T47D (cell line): ENCODE measurements around the gene MED16.

Experiments
- DNase-seq, 2 experiments: peaks; one replicate each; pipeline versions ENCODE4 v3.0.0 to v3.0.0-alpha.2; 2011 to 2012; ENCODE audit warnings: low read depth in 1 of 2, low spot score in 1 of 2
- JUND ChIP-seq: IDR thresholded peaks from 2 replicates; pipeline ENCODE4 v1.6.1; 2012; ENCODE audit warnings: low read depth
- in situ Hi-C: cut with HindIII; loops from 2 replicates; pipeline ENCODE4 v1.10.0; 2016; ENCODE audit warnings: low sequenced_read_pairs, low pct_unique_long_range_greater_than_20kb

The MED16 gene

DNA sequence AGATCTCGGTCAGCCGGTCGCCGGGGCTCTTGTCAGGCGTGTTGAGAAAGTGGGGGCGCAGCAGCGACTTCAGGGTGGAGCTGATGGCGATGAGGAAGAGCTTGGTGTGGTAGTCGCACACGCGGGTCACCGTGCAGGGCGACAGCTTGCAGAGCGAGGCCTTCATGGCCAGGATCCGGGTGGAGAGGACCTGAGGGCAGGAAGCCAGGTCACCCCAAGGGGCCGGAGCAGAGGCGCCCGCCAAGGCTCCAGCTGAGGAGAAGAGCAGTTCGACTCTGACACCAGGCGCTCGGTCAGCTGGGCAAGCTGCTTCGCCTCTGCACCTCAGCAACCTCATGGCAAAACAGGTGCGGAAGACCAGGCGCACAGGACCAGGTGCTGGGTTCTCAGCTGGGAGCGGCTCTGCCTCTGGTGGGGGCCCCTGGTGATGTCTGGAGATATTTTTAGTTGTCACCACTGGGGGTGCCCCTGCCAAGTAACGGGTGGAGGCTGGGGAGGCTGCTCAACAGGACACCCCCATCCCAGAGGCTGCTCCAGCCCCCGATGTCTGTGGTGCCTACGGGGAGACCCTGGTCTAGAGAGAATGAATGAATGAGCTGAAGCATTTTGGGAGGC, 17.6 kb downstream of the MED16 start:
- no peak for DNase-seq
- in situ Hi-C loops: no loop called here
- no peak for TF ChIP-seq JUND

GRCh38 chr19:873561-874041, 19.4 kb downstream of the MED16 start:
- no peak for TF ChIP-seq JUND
- DNase-seq: no peak
- in situ Hi-C loops: no loop called here

DNA sequence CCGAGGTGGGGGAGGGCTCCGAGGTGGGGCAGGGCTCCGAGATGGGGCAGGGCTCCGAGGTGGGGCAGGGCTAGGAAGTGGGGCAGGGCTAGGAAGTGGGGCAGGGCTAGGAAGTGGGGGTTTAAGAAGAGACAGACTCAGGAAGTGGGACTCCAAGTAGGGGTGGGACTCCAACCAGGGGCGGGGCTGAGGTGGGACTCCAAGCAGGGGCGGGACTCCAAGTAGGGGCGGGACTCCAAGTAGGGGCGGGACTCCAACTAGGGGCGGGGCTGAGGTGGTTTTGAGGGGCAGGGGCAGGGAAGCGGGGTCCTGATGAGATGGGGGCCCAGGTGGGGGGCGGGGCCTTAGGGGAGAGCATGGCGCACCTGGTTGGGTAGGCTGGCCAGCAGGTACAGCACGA, 19.9 kb downstream of the MED16 start:
- TF ChIP-seq JUND: no peak
- DNase-seq: peak in 1 of 2 experiments; percentile 53
- in situ Hi-C loops: no loop called here

DNA sequence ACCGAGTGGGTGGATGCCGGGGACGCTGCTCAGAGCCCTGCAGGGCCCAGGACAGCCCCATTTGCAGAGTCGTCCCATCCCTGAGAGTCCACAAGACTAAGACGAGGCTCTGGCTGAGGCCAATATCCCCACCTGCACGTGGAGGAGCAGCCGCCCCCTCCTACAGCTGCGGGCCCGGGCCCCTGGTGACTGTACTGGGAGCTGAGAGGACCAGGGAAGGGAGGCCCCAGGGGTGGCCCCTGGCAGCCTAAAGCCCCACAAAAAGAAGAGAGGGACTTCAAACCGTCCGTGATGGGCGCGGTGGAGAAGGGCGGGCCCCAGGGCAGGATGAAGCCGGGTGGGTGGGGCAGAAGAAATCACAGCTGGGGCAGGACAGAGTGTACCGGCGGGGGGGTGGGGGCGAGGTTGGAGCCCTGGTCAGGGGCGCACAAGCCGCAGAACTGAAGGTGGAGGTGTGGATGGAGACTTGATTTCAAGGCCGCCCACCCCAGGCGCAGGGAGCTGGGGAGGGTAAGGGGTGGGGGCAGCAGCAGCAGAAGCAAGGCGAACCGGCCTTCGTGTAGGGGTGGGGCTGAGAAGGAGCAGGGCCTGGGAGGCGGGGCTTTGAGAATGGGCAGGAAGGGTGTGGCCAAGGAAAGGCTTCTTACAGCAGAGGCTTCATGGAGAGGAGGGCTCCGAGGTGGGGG, 20.6 kb downstream of the MED16 start:
- no peak for TF ChIP-seq JUND
- in situ Hi-C loops: no loop called here
- DNase-seq: peak in 1 of 2 experiments; percentile 60

- no peak for TF ChIP-seq JUND
- DNase-seq: no peak
- in situ Hi-C loops: no loop called here
Observed at GRCh38 chr19:871446-872265, 21.3 kb downstream of the MED16 start.

DNA sequence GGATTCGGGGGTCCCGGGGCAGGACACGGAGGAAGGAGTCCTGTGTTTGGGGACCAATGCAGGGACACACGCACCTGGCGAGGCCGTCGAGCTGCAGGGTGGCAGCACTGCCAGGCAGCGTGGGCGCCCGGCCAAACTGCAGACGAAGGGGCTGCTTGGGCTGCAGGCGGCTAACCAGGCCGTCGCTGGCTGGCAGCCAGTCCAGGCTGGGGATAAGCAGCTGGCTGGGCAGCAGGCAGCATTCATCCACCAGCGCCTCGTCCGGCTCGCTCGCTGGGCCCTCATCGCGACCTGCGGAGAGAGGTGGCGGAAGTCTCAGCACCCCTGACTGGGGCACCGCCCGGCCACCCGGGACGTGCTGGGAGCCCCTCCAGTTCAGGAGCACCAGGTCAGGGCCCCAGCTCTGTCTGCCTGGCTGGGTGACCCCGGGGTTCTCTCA, 22.0 kb downstream of the MED16 start:
- DNase-seq: no peak

DNA sequence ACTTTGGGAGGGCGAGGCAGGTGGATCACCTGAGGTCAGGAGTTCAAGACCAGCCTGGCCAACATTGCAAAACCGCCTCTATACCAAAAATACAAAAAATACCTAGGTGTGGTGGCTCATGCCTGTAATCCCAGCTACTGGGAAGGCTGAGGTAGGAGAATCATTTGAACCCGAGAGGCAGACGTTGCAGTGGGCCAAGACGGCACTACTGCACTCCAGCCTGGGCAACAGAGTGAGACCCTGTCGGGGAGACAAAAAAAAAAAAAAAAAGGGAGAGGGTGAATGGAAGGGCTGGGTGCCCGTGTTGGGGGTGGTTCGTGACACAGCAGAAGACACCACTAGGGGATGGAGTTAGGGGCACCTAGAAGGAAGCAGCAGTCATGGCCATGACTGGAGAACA, 22.7 kb downstream of the MED16 start:
- DNase-seq: no peak
- TF ChIP-seq JUND: no peak

More for the DNA sequence above, 22.0 kb downstream of the MED16 start:
- TF ChIP-seq JUND: no peak
- in situ Hi-C loops: no loop called here

GRCh38 chr19:869245-870177, 23.5 kb downstream of the MED16 start:
- no peak for TF ChIP-seq JUND
- in situ Hi-C loops: no loop called here
- DNase-seq: no peak

More for the DNA sequence above, 22.7 kb downstream of the MED16 start:
- in situ Hi-C loops: no loop called here

- in situ Hi-C loops: no loop called here
- TF ChIP-seq JUND: no peak
- DNase-seq: no peak
Observed at GRCh38 chr19:868458-869244, 24.3 kb downstream of the MED16 start.

DNA sequence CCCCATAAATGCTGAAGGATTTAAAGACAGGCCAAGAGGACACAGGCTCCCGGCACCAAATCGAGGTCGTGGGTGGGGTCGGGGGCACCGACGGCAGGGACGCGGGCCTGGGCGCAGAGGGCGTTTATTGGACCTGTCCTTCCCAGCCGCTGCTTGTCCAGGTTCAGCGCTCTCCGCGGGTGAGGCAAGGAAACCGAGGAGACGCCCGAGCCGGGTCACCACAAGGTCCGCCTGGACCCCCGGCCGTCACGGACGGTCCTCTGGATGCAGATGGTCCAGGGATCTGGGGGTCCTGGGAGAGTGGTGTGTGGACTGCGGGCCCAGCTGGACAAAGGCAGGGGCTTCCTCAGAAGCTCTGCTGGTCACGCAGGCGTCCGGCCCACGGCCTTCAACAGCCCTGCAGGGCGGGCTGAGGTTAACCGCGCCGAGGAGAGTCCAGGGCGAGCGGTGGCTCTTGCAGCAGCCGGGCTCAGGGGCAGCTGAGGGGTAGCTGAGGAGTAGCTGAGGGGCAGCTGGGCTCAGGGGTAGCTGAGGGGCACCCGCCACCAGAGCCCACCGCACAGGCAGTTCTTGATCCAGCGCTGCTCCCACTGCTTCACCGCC, 25.0 kb downstream of the MED16 start:
- no peak for DNase-seq
- in situ Hi-C loops: no loop called here
- TF ChIP-seq JUND: no peak

DNA sequence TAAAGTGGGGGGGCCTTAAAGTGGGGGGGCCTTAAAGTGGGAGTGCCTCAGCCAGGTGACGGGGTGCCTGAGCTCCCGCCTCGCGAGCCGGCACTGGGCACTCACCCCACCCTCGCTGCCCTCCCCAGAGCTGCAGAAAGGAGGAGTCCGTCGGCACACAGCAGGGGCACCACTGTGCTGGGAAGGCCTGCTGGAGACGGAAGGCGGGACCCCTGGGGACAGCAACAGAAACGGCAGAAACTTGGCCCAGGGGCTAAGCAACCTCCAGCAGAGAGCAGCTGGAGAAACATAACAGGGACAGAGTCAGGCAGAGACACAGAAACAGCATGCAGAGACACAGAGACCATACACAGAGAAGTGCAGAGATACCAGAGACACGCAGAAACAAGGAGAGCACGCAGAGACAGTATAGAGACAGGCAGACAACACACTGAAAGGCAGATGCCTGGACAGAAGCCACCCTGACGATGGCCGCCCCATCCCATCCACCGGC, 25.6 kb downstream of the MED16 start:
- TF ChIP-seq JUND: no peak
- in situ Hi-C loops: no loop called here
- DNase-seq: no peak
